CD8-positive, alpha-beta memory T cell (primary cell): ENCODE measurements around the gene MXD4. TPM values are rescaled to one million over a fixed set of nuclear protein-coding genes. Genes with fewer than 3 reads are reported as not detected.
A peak's percentile ranks its signal among the peaks of the same experiment; 100 is the strongest.
"Not testable (repeated sequence)": the region's sequence is repeated elsewhere in the genome, so short reads cannot be mapped to it uniquely, and the experiment has no call there.

Experiments used
- CTCF ChIA-PET: fragments of 350-600 bp; sonication (Branson Sonifier 250); formaldehyde crosslinking; loops from one replicate; lab custom pipeline; 2021; ENCODE audit warnings: antibody characterized with exemption; lab: Charles Lee
- POLR2A ChIA-PET: fragments of 350-600 bp; sonication (Branson Sonifier 250); formaldehyde crosslinking; loops from one replicate; lab custom pipeline; 2021; ENCODE audit warnings: antibody characterized with exemption; lab: Charles Lee
- DNase-seq, 5 donors: peaks; one replicate each; pipeline versions ENCODE4 v3.0.0 to v3.0.0-alpha.2; 2020 to 2022; ENCODE audit warnings: mixed read lengths in 1 of 5
- H3K27ac ChIP-seq: one replicate; pipeline ENCODE4 v1.7.0; 2013; ENCODE audit warnings: low read depth, mild to moderate bottlenecking, low read length, moderate library complexity
- H3K27me3 ChIP-seq: 2 replicates; pipeline ENCODE4 v1.7.0; 2013; ENCODE audit warnings: low read length, mild to moderate bottlenecking; ENCODE audit not compliant: insufficient read depth, poor library complexity, severe bottlenecking
- H3K36me3 ChIP-seq: 2 replicates; pipeline ENCODE4 v1.7.0; 2013; ENCODE audit warnings: mild to moderate bottlenecking, low read length, moderate library complexity; ENCODE audit not compliant: insufficient read depth
- H3K4me1 ChIP-seq: 2 replicates; pipeline ENCODE4 v1.7.0; 2013; ENCODE audit warnings: mild to moderate bottlenecking, low read length, moderate library complexity; ENCODE audit not compliant: insufficient read depth
- H3K4me3 ChIP-seq: 2 replicates; pipeline ENCODE4 v1.7.0; 2013; ENCODE audit warnings: mild to moderate bottlenecking, low read length
- H3K9me3 ChIP-seq: 2 replicates; pipeline ENCODE4 v1.7.0; 2013; ENCODE audit warnings: mild to moderate bottlenecking, low read length
- H3K27ac Mint-ChIP-seq, 8 donors: one replicate each; pipeline ENCODE4 v1.8.0; 2020 to 2021; ENCODE audit warnings: mixed read lengths in 8 of 8, mild to moderate bottlenecking in 6 of 8, inconsistent platforms in 3 of 8, moderate library complexity in 3 of 8
- H3K27me3 Mint-ChIP-seq, 2 donors: one replicate each; pipeline ENCODE4 v1.8.0; 2020 to 2021; ENCODE audit warnings: mixed read lengths in 2 of 2, mild to moderate bottlenecking in 1 of 2, moderate library complexity in 1 of 2
- H3K36me3 Mint-ChIP-seq, 3 donors: one replicate each; pipeline ENCODE4 v1.8.0; 2020 to 2021; ENCODE audit warnings: mixed read lengths in 3 of 3, inconsistent platforms in 1 of 3, mild to moderate bottlenecking in 1 of 3
- H3K4me1 Mint-ChIP-seq, 3 donors: one replicate each; pipeline ENCODE4 v1.8.0; 2020 to 2021; ENCODE audit warnings: mixed read lengths in 3 of 3, inconsistent platforms in 1 of 3, mild to moderate bottlenecking in 1 of 3
- H3K4me3 Mint-ChIP-seq, 7 donors: one replicate each; pipeline ENCODE4 v1.8.0; 2020 to 2021; ENCODE audit warnings: mixed read lengths in 7 of 7, mild to moderate bottlenecking in 6 of 7, moderate library complexity in 4 of 7, inconsistent platforms in 2 of 7
- H3K9me3 Mint-ChIP-seq, 5 donors: one replicate each; pipeline ENCODE4 v1.8.0; 2020 to 2022; ENCODE audit warnings: mixed read lengths in 5 of 5, mild to moderate bottlenecking in 3 of 5, moderate library complexity in 2 of 5, inconsistent platforms in 1 of 5
- polyA plus RNA-seq: library from polyadenylated mRNA; unstranded; fragments of 300-500 nt; fragmentation: Illumina TruSeq; gene quantifications from one replicate; pipeline ENCODE4 v1.2.3, GENCODE V29; 2021
- total RNA-seq, 2 experiments: library from RNA; stranded (reverse); gene quantifications; one replicate each; pipeline ENCODE4 v1.2.3, GENCODE V29; 2021

Gene MXD4
- total and polyA plus RNA-seq, 3 experiments from 2014 or later = 10.2 to 47.2 (median 12.2) TPM

GRCh38 chr4:2276581-2277325 is 14.8 kb upstream of the MXD4 start:
- POLR2A ChIA-PET = no interaction called here
- H3K36me3 ChIP-seq = no peaks in the 10 kb centered on the region
- CTCF ChIA-PET = interaction anchor here (1.4 kb wide), 1 partner anchor 142 kb away, joined by 3 read pairs; the partner anchor contains the start of gene CFAP99

GRCh38 chr4:2275546-2276251 is 13.8 kb upstream of the MXD4 start:
- DNase-seq = no peak
- Histone ChIP-seq H3K4me3 (no peak overlapping the region), H3K27ac (no peak overlapping the region), H3K4me1 (peaks cover 3% of the 10 kb centered on the region), H3K9me3 (no peaks in the 10 kb centered on the region), H3K36me3 (no peaks in the 10 kb centered on the region), H3K27me3 (no peaks in the 10 kb centered on the region)
- ChIA-PET POLR2A (no interaction called here), CTCF (no interaction called here)
- Mint-ChIP-seq H3K27me3 (peaks cover 0 to 3% of the 10 kb centered on the region in 2 donors), H3K9me3 (no peaks in the 10 kb centered on the region), H3K4me3 (no peak overlapping the region), H3K36me3 (peaks cover 0 to 12% (median 5%) of the 10 kb centered on the region in 3 donors), H3K4me1 (peaks cover 3 to 13% (median 4%) of the 10 kb centered on the region in 3 donors), H3K27ac (no peak overlapping the region)

More at GRCh38 chr4:2276581-2277325, 14.8 kb upstream of the MXD4 start:
- Mint-ChIP-seq H3K9me3 (no peaks in the 10 kb centered on the region), H3K4me3 (no peak overlapping the region), H3K4me1 (peaks cover 14 to 23% (median 14%) of the 10 kb centered on the region in 3 donors), H3K27me3 (peaks cover 0 to 3% of the 10 kb centered on the region in 2 donors), H3K27ac (peak overlapping the region in 1 of 8 donors; percentile 15), H3K36me3 (peaks cover 0 to 9% (median 5%) of the 10 kb centered on the region in 3 donors)
- Histone ChIP-seq H3K4me3 (no peak overlapping the region), H3K27ac (no peak overlapping the region), H3K9me3 (no peaks in the 10 kb centered on the region), H3K27me3 (no peaks in the 10 kb centered on the region), H3K4me1 (peaks cover 14% of the 10 kb centered on the region)
- no peak for DNase-seq

- H3K36me3 ChIP-seq, H3K27ac ChIP-seq, H3K4me1 ChIP-seq, H3K9me3 Mint-ChIP-seq, POLR2A ChIA-PET, H3K27me3 Mint-ChIP-seq, DNase-seq, H3K4me3 ChIP-seq, H3K4me3 Mint-ChIP-seq, CTCF ChIA-PET, H3K4me1 Mint-ChIP-seq, H3K9me3 ChIP-seq, H3K27me3 ChIP-seq: not testable (repeated sequence)
- Mint-ChIP-seq H3K27ac (peak overlapping the region in 1 of 8 donors; percentile 57), H3K36me3 (peaks cover 0 to 14% (median 5%) of the 10 kb centered on the region in 3 donors)
These were observed 13.1 kb upstream of the MXD4 start for GRCh38 chr4:2275044-2275397.

- Histone ChIP-seq H3K36me3 (no peaks in the 10 kb centered on the region), H3K4me1 (no peaks in the 10 kb centered on the region), H3K4me3 (no peak overlapping the region), H3K9me3 (no peaks in the 10 kb centered on the region), H3K27ac (no peak overlapping the region), H3K27me3 (no peaks in the 10 kb centered on the region)
- Mint-ChIP-seq H3K36me3 (peaks cover 0 to 16% (median 5%) of the 10 kb centered on the region in 3 donors), H3K9me3 (no peaks in the 10 kb centered on the region), H3K27me3 (peaks cover 0 to 3% of the 10 kb centered on the region in 2 donors), H3K4me1 (peaks cover 0 to 3% (median 0%) of the 10 kb centered on the region in 3 donors), H3K4me3 (no peak overlapping the region), H3K27ac (no peak overlapping the region)
- ChIA-PET POLR2A (no interaction called here), CTCF (no interaction called here)
- DNase-seq = no peak
These were observed 12.6 kb upstream of the MXD4 start for GRCh38 chr4:2274320-2275043.

GRCh38 chr4:2273657-2274319 is 11.9 kb upstream of the MXD4 start:
- Mint-ChIP-seq H3K36me3 (peaks cover 0 to 16% (median 5%) of the 10 kb centered on the region in 3 donors), H3K9me3 (no peaks in the 10 kb centered on the region), H3K27me3 (peaks cover 0 to 3% of the 10 kb centered on the region in 2 donors), H3K4me1 (peaks cover 0 to 3% (median 0%) of the 10 kb centered on the region in 3 donors), H3K27ac (peak overlapping the region in 1 of 8 donors; percentile 58), H3K4me3 (no peak overlapping the region)
- Histone ChIP-seq H3K27ac (no peak overlapping the region), H3K36me3 (no peaks in the 10 kb centered on the region), H3K27me3 (no peaks in the 10 kb centered on the region), H3K4me3 (no peak overlapping the region), H3K9me3 (no peaks in the 10 kb centered on the region), H3K4me1 (no peaks in the 10 kb centered on the region)
- ChIA-PET CTCF (no interaction called here), POLR2A (no interaction called here)
- DNase-seq = no peak

- Mint-ChIP-seq H3K4me1 (peaks cover 0 to 3% (median 0%) of the 10 kb centered on the region in 3 donors), H3K27me3 (peaks cover 0 to 3% of the 10 kb centered on the region in 2 donors), H3K27ac (peak overlapping the region in 1 of 8 donors; percentile 35), H3K36me3 (peaks cover 0 to 16% (median 5%) of the 10 kb centered on the region in 3 donors), H3K4me3 (no peak overlapping the region), H3K9me3 (no peaks in the 10 kb centered on the region)
- ChIA-PET POLR2A (no interaction called here), CTCF (no interaction called here)
- DNase-seq = no peak
- Histone ChIP-seq H3K9me3 (no peaks in the 10 kb centered on the region), H3K27me3 (no peaks in the 10 kb centered on the region), H3K4me3 (no peak overlapping the region), H3K4me1 (no peaks in the 10 kb centered on the region), H3K36me3 (no peaks in the 10 kb centered on the region), H3K27ac (no peak overlapping the region)
These were observed 11.3 kb upstream of the MXD4 start for GRCh38 chr4:2273221-2273620.

- Mint-ChIP-seq H3K27ac (no peak overlapping the region), H3K4me1 (peaks cover 0 to 3% (median 0%) of the 10 kb centered on the region in 3 donors), H3K9me3 (no peaks in the 10 kb centered on the region), H3K36me3 (peaks cover 0 to 16% (median 5%) of the 10 kb centered on the region in 3 donors), H3K4me3 (no peak overlapping the region), H3K27me3 (peaks cover 0 to 3% of the 10 kb centered on the region in 2 donors)
- no peaks in the 10 kb centered on the region for H3K27me3 ChIP-seq
- no peak overlapping the region for H3K4me3 ChIP-seq
- ChIA-PET CTCF (no interaction called here), POLR2A (no interaction called here)
- H3K36me3 ChIP-seq = no peaks in the 10 kb centered on the region
- no peak for DNase-seq
- no peak overlapping the region for H3K27ac ChIP-seq
- no peaks in the 10 kb centered on the region for H3K4me1 ChIP-seq
- no peaks in the 10 kb centered on the region for H3K9me3 ChIP-seq
These were observed 10.9 kb upstream of the MXD4 start for GRCh38 chr4:2272828-2273120.
